Psoas muscle (tissue), 8 donors: ENCODE measurements around the gene LKAAEAR1. TPM values are rescaled to one million over a fixed set of nuclear protein-coding genes. Genes with fewer than 3 reads are reported as not detected.
A peak's percentile ranks its signal among the peaks of the same experiment; 100 is the strongest.

Experiments
- ATAC-seq, 4 donors: fragments of 200-7000 bp; cut with Tn5 transposase; one replicate each; pipeline ENCODE4 v1.9.1; 2020; ENCODE audit warnings: moderate library complexity in 3 of 4, mild to moderate bottlenecking in 2 of 4
- DNase-seq, 2 donors: peaks; one replicate each; pipeline ENCODE4 v3.0.0-alpha.2; 2020
- H3K27ac ChIP-seq: fragments of 200-600 bp; one replicate; pipeline ENCODE4 v1.8.0; 2022
- H3K27me3 ChIP-seq, 3 donors: fragments of 200-600 bp in 1 of 3; one replicate each; pipeline versions ENCODE4 v1.6.1 to v1.8.0; 2013 to 2022; ENCODE audit warnings: low read length in 2 of 3, mild to moderate bottlenecking in 2 of 3, moderate library complexity in 1 of 3; ENCODE audit not compliant: insufficient read depth in 3 of 3
- H3K36me3 ChIP-seq, 2 donors: fragments of 200-600 bp in 1 of 2; one replicate each; pipeline versions ENCODE4 v1.6.1 to v1.8.0; 2013 to 2022; ENCODE audit warnings: low read depth in 1 of 2, mild to moderate bottlenecking in 1 of 2, moderate library complexity in 1 of 2; ENCODE audit not compliant: insufficient read depth in 1 of 2
- H3K4me1 ChIP-seq: fragments of 200-600 bp; one replicate; pipeline ENCODE4 v1.8.0; 2022
- H3K4me3 ChIP-seq: fragments of 200-600 bp; one replicate; pipeline ENCODE4 v1.8.0; 2022; ENCODE audit warnings: mild to moderate bottlenecking
- H3K9me3 ChIP-seq: fragments of 200-600 bp; one replicate; pipeline ENCODE4 v1.8.0; 2022
- CTCF ChIP-seq: fragments of 200-600 bp; IDR thresholded peaks from one replicate; pipeline ENCODE4 v1.8.0; 2022; ENCODE audit warnings: antibody characterized with exemption
- WGBS, 3 donors: extraction: QIAGEN DNeasy Blood & Tissue Kit; methylation state at CpG; one replicate each; pipeline versions ENCODE4 v1.1.6 to v1.1.7; 2013; 5-methylcytosine and 5-hydroxymethylcytosine counted together
- intact Hi-C, 2 donors: fragments of 100-400 bp; cut with DNase I; formaldehyde crosslinking; loops; one replicate each; pipeline versions ENCODE4 v1.11.0 to v1.14.2; 2022
- polyA plus RNA-seq, 3 donors: library from polyadenylated mRNA; stranded (reverse); fragments of 200-250 nt; gene quantifications; one replicate each; pipeline ENCODE4 v1.2.3, GENCODE V29; 2013
- total RNA-seq, 4 donors: library from RNA; stranded (reverse); fragmentation: NEBNext Ultra II Directional in 2 of 4; extraction: Animal tissue kit (Norgen Biotek cat#: 25700) in 2 of 4; gene quantifications; one replicate each; pipeline versions ENCODE4 v1.2.1 to v1.2.4, GENCODE V29; 2021 to 2023
- donor health status: healthy with polysubstance abuse.
- donor health status: DM: no; HTN: no; CAD: no; lungs with moderate emphysema.
- donor health status: Bipolar disorder and iron deficiency.
- donor health status: healthy.
- donor health status: DM: yes; HTN: yes; CAD: no.
- donor health status: DM: no; HTN: no; CAD: no.
- donor health status: DM: no; HTN: no; CAD: no.
- donor health status: DM: yes; HTN: yes; CAD: no.

Gene LKAAEAR1
- total and polyA plus RNA-seq, 7 donors, result not detected

GRCh38 chr20:64049060-64049877, 34.9 kb downstream of the LKAAEAR1 start, which contains the start of gene SOX18:
Gene SOX18 (minus strand): TSS chr20:64049639. CDS start chr20:64049516, 123 bp downstream.
- WGBS, 3 donors, result 1% methylated on average over 24 to 110 of the region's 111 CpGs
- Histone ChIP-seq H3K36me3 (no peaks in the 10 kb centered on the region), H3K4me3 (peak within 1 kb of the TSS; percentile 57), H3K4me1 (no peaks in the 10 kb centered on the region), H3K9me3 (no peaks in the 10 kb centered on the region), H3K27ac (peak within 1 kb of the TSS; percentile 74), H3K27me3 (peaks cover 0 to 74% (median 30%) of the 10 kb centered on the region in 3 donors)
- DNase-seq (no peak), ATAC-seq (peak in 2 of 4 donors; percentile 11 to 19)
- intact Hi-C loops, result no loop called here
- TF ChIP-seq CTCF, result no peak

DNA sequence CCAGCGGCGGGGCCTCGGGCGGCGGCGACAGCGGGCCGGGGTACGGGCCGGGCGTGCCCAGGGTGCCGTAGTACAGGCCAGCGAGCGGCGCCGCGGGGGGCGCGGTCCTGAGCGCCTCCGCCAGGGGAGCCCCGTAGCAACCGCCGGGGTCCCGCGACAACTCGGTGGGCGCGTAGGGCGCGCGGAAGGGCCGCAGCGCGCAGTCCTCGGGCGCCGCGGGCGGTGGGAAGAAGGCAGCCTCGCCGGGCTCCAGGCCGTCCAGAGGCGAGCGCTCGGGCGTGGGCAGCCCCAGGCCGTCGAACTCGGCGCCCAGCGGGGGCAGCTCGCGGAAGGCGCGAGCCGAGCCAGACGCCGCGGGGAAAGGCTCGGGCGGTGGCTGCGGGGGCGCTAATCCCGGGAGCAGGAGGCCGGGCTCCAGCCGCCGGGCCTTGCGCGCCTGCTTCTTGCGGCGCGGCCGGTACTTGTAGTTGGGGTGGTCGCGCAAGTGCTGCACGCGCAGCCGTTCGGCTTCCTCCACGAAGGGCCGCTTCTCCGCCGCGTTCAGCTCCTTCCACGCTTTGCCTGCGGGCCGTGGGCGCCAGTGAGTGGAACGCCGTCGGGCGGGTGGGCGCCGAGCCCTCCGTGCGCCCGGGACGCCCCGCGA, 35.7 kb downstream of the LKAAEAR1 start:
- peak overlapping the region; percentile 57 for H3K4me3 ChIP-seq
- DNase-seq, result no peak
- no peaks in the 10 kb centered on the region for H3K36me3 ChIP-seq
- intact Hi-C loops, result no loop called here
- TF ChIP-seq CTCF, result no peak
- H3K9me3 ChIP-seq, result no peaks in the 10 kb centered on the region
- peak overlapping the region; percentile 23 for H3K27ac ChIP-seq
- no peak for ATAC-seq
- H3K4me1 ChIP-seq, result no peaks in the 10 kb centered on the region
- 0 to 3% (median 1%) methylated on average over 60 to 101 of the region's 101 CpGs for WGBS, 3 donors
- peaks cover 0 to 79% (median 30%) of the 10 kb centered on the region in 3 donors for H3K27me3 ChIP-seq

GRCh38 chr20:64047968-64048401, 36.2 kb downstream of the LKAAEAR1 start:
- Histone ChIP-seq H3K27ac (peak overlapping the region; percentile 23), H3K4me1 (no peaks in the 10 kb centered on the region), H3K4me3 (peak overlapping the region; percentile 57), H3K27me3 (peaks cover 0 to 85% (median 30%) of the 10 kb centered on the region in 3 donors), H3K36me3 (no peaks in the 10 kb centered on the region), H3K9me3 (no peaks in the 10 kb centered on the region)
- no peak for ATAC-seq
- DNase-seq, result no peak
- intact Hi-C loops, result no loop called here
- WGBS, 3 donors, result 3 to 5% (median 4%) methylated on average over 42 to 49 of the region's 49 CpGs
- TF ChIP-seq CTCF, result no peak

DNA sequence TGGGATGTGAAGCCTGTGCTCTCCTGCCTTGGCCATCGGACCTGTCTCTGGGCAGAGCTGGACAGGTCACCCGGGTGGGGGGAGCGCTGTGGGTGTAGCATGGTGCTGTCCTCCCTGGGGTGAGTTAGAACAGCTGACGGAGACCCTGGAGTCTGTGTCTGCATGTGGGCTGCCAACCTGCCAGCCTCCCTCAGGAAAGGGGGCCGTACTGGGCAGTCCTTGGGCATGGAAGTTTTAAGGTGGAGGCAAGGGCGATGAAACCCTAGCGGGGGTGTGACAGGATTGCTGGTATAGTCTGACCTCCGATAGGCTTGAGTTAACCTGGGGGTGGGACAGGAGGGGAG, 37.2 kb downstream of the LKAAEAR1 start:
- H3K4me1 ChIP-seq, result no peaks in the 10 kb centered on the region
- WGBS, 3 donors, result 61 to 66% (median 64%) methylated on average over 8 of the region's 8 CpGs
- ATAC-seq (no peak), DNase-seq (no peak)
- no peaks in the 10 kb centered on the region for H3K36me3 ChIP-seq
- H3K9me3 ChIP-seq, result no peaks in the 10 kb centered on the region
- no peak for TF ChIP-seq CTCF
- H3K27me3 ChIP-seq, result peaks cover 0 to 83% (median 35%) of the 10 kb centered on the region in 3 donors
- peak overlapping the region; percentile 57 for H3K4me3 ChIP-seq
- H3K27ac ChIP-seq, result no peak overlapping the region
- intact Hi-C loops, result no loop called here
